Activated CD4-positive, alpha-beta T cell treated with anti-CD3 and anti-CD28 coated beads for 36 hours (primary cell): ENCODE measurements around the gene MYBPC1. TPM values are rescaled to one million over a fixed set of nuclear protein-coding genes. Genes with fewer than 3 reads are reported as not detected.

ENCODE experiments used
- ATAC-seq: fragments of 200-7000 bp; cut with Tn5 transposase; one replicate; pipeline ENCODE4 v1.10.0; 2021; ENCODE audit warnings: mild to moderate bottlenecking, moderate library complexity
- CTCF ChIA-PET: fragments of 350-600 bp; sonication (Branson Sonifier 250); formaldehyde crosslinking; loops from one replicate; lab custom pipeline; 2021; ENCODE audit warnings: antibody characterized with exemption; lab: Charles Lee
- POLR2A ChIA-PET: fragments of 350-600 bp; sonication (Branson Sonifier 250); formaldehyde crosslinking; loops from one replicate; lab custom pipeline; 2021; ENCODE audit warnings: antibody characterized with exemption, inconsistent platforms; lab: Charles Lee
- DNase-seq: peaks from one replicate; pipeline ENCODE4 v3.0.0-alpha.2; 2020
- H3K27ac Mint-ChIP-seq: one replicate; pipeline ENCODE4 v1.8.0; 2021; ENCODE audit warnings: mixed read lengths
- H3K27me3 Mint-ChIP-seq: one replicate; pipeline ENCODE4 v1.8.0; 2021; ENCODE audit warnings: mixed read lengths
- H3K36me3 Mint-ChIP-seq: one replicate; pipeline ENCODE4 v1.8.0; 2021; ENCODE audit warnings: low read depth, mixed read lengths
- H3K4me1 Mint-ChIP-seq: one replicate; pipeline ENCODE4 v1.8.0; 2021; ENCODE audit warnings: mixed read lengths
- H3K4me3 Mint-ChIP-seq: one replicate; pipeline ENCODE4 v1.8.0; 2021; ENCODE audit warnings: mild to moderate bottlenecking, moderate library complexity, mixed read lengths
- H3K9me3 Mint-ChIP-seq: one replicate; pipeline ENCODE4 v1.8.0; 2021; ENCODE audit warnings: low read depth, mixed read lengths
- intact Hi-C, 2 experiments: fragments of 100-400 bp; cut with DNase I in 1 of 2; cut with micrococcal nuclease in 1 of 2; formaldehyde crosslinking; loops; one replicate each; pipeline versions ENCODE4 v1.14.2 to v1.15.1; 2022 to 2024; cut with DNase I, micrococcal nuclease
- total RNA-seq, 2 experiments: library from RNA; stranded (reverse); gene quantifications; one replicate each; pipeline ENCODE4 v1.2.3, GENCODE V29; 2021

The MYBPC1 gene
- total RNA-seq, 2 experiments from 2014 or later, result not detected

GRCh38 chr12:101620762-101621133 is 26.0 kb downstream of the MYBPC1 start:
- H3K36me3 Mint-ChIP-seq, result no peaks in the 10 kb centered on the region
- peaks cover 5% of the 10 kb centered on the region for H3K27me3 Mint-ChIP-seq
- H3K4me3 Mint-ChIP-seq, result no peak overlapping the region
- H3K27ac Mint-ChIP-seq, result no peak overlapping the region
- intact Hi-C loops, result no loop called here
- peaks cover 9% of the 10 kb centered on the region for H3K4me1 Mint-ChIP-seq
- POLR2A ChIA-PET, result no interaction called here
- DNase-seq (no peak), ATAC-seq (no peak)
- H3K9me3 Mint-ChIP-seq, result no peaks in the 10 kb centered on the region
- CTCF ChIA-PET, result no interaction called here

GRCh38 chr12:101628676-101629075 is 33.9 kb downstream of the MYBPC1 start:
- intact Hi-C loops, result no loop called here
- H3K9me3 Mint-ChIP-seq, result no peaks in the 10 kb centered on the region
- no peak overlapping the region for H3K4me3 Mint-ChIP-seq
- ChIA-PET POLR2A (no interaction called here), CTCF (no interaction called here)
- no peak for ATAC-seq
- no peak overlapping the region for H3K27ac Mint-ChIP-seq
- no peaks in the 10 kb centered on the region for H3K4me1 Mint-ChIP-seq
- H3K27me3 Mint-ChIP-seq, result peaks cover 6% of the 10 kb centered on the region
- DNase-seq, result no peak
- no peaks in the 10 kb centered on the region for H3K36me3 Mint-ChIP-seq

- no peaks in the 10 kb centered on the region for H3K9me3 Mint-ChIP-seq
- no peak overlapping the region for H3K27ac Mint-ChIP-seq
- intact Hi-C loops, result no loop called here
- CTCF ChIA-PET, result interaction anchor here (0.6 to 0.8 kb wide), 3 partner anchors 12 to 211 kb away, joined by 3 read pairs; no protein-coding TSS in a partner anchor
- H3K36me3 Mint-ChIP-seq, result no peaks in the 10 kb centered on the region
- DNase-seq, result no peak
- peaks cover 6% of the 10 kb centered on the region for H3K27me3 Mint-ChIP-seq
- H3K4me1 Mint-ChIP-seq, result peaks cover 6% of the 10 kb centered on the region
- no peak overlapping the region for H3K4me3 Mint-ChIP-seq
- POLR2A ChIA-PET, result interaction anchor here (0.7 kb wide), 1 partner anchor 210 kb away, joined by 4 read pairs; no protein-coding TSS in a partner anchor
- ATAC-seq, result peak; percentile 58
These were observed 40.0 kb downstream of the MYBPC1 start for GRCh38 chr12:101634724-101635123.

- intact Hi-C loops, result no loop called here
- ATAC-seq (no peak), DNase-seq (no peak)
- H3K9me3 Mint-ChIP-seq, result no peaks in the 10 kb centered on the region
- peaks cover 10% of the 10 kb centered on the region for H3K4me1 Mint-ChIP-seq
- no peak overlapping the region for H3K4me3 Mint-ChIP-seq
- no peaks in the 10 kb centered on the region for H3K36me3 Mint-ChIP-seq
- ChIA-PET POLR2A (no interaction called here), CTCF (no interaction called here)
- peaks cover 16% of the 10 kb centered on the region for H3K27me3 Mint-ChIP-seq
- H3K27ac Mint-ChIP-seq, result no peak overlapping the region
These were observed 43.2 kb downstream of the MYBPC1 start for GRCh38 chr12:101637936-101638335.

- ChIA-PET CTCF (interaction anchor here (1.5 kb wide), 1 partner anchor 11 kb away, joined by 5 read pairs; no protein-coding TSS in a partner anchor), POLR2A (no interaction called here)
- DNase-seq (peak; percentile 27), ATAC-seq (no peak)
- H3K4me3 Mint-ChIP-seq, result no peak overlapping the region
- peaks cover 4% of the 10 kb centered on the region for H3K4me1 Mint-ChIP-seq
- H3K27ac Mint-ChIP-seq, result no peak overlapping the region
- H3K9me3 Mint-ChIP-seq, result no peaks in the 10 kb centered on the region
- H3K27me3 Mint-ChIP-seq, result peaks cover 13% of the 10 kb centered on the region
- H3K36me3 Mint-ChIP-seq, result no peaks in the 10 kb centered on the region
- intact Hi-C loops, result no loop called here
These were observed 47.6 kb downstream of the MYBPC1 start for GRCh38 chr12:101642115-101643067.

GRCh38 chr12:101647711-101648110 is 52.9 kb downstream of the MYBPC1 start:
- ATAC-seq, result no peak
- Mint-ChIP-seq H3K4me3 (no peak overlapping the region), H3K4me1 (no peaks in the 10 kb centered on the region), H3K27me3 (peaks cover 16% of the 10 kb centered on the region), H3K27ac (no peak overlapping the region), H3K36me3 (no peaks in the 10 kb centered on the region), H3K9me3 (no peaks in the 10 kb centered on the region)
- ChIA-PET CTCF (interaction anchor here (0.9 kb wide), 1 partner anchor 13 kb away, joined by 3 read pairs; no protein-coding TSS in a partner anchor), POLR2A (interaction anchor here (0.7 kb wide), 1 partner anchor 412 kb away, joined by 3 read pairs; no protein-coding TSS in a partner anchor)
- intact Hi-C loops, result no loop called here
- no peak for DNase-seq

GRCh38 chr12:101648195-101648594 is 53.4 kb downstream of the MYBPC1 start:
- no peak for DNase-seq
- peaks cover 14% of the 10 kb centered on the region for H3K27me3 Mint-ChIP-seq
- H3K27ac Mint-ChIP-seq, result no peak overlapping the region
- H3K9me3 Mint-ChIP-seq, result no peaks in the 10 kb centered on the region
- H3K36me3 Mint-ChIP-seq, result no peaks in the 10 kb centered on the region
- intact Hi-C loops, result no loop called here
- ChIA-PET CTCF (no interaction called here), POLR2A (no interaction called here)
- no peak overlapping the region for H3K4me3 Mint-ChIP-seq
- H3K4me1 Mint-ChIP-seq, result no peaks in the 10 kb centered on the region
- no peak for ATAC-seq

- no peak for ATAC-seq
- Mint-ChIP-seq H3K4me3 (no peak overlapping the region), H3K4me1 (no peaks in the 10 kb centered on the region), H3K9me3 (no peaks in the 10 kb centered on the region), H3K27ac (no peak overlapping the region), H3K36me3 (no peaks in the 10 kb centered on the region), H3K27me3 (peaks cover 18% of the 10 kb centered on the region)
- DNase-seq, result no peak
- ChIA-PET POLR2A (no interaction called here), CTCF (interaction anchor here (1.4 kb wide), 1 partner anchor 11 kb away, joined by 5 read pairs; no protein-coding TSS in a partner anchor)
- intact Hi-C loops, result no loop called here
These were observed 55.8 kb downstream of the MYBPC1 start for GRCh38 chr12:101650346-101651117.

- intact Hi-C loops, result no loop called here
These were observed 58.3 kb downstream of the MYBPC1 start for GRCh38 chr12:101653030-101653429.

GRCh38 chr12:101653503-101653902 is 58.7 kb downstream of the MYBPC1 start:
- Mint-ChIP-seq H3K4me1 (no peaks in the 10 kb centered on the region), H3K36me3 (no peaks in the 10 kb centered on the region), H3K27me3 (peaks cover 16% of the 10 kb centered on the region), H3K4me3 (no peak overlapping the region), H3K9me3 (no peaks in the 10 kb centered on the region), H3K27ac (no peak overlapping the region)
- intact Hi-C loops, result no loop called here
- POLR2A ChIA-PET, result no interaction called here
- DNase-seq, result no peak
- no peak for ATAC-seq
- CTCF ChIA-PET, result no interaction called here

More at GRCh38 chr12:101653030-101653429, 58.3 kb downstream of the MYBPC1 start:
- Mint-ChIP-seq H3K27ac (no peak overlapping the region), H3K36me3 (no peaks in the 10 kb centered on the region), H3K9me3 (no peaks in the 10 kb centered on the region), H3K27me3 (peaks cover 16% of the 10 kb centered on the region), H3K4me1 (no peaks in the 10 kb centered on the region), H3K4me3 (no peak overlapping the region)
- ATAC-seq (no peak), DNase-seq (no peak)
- CTCF ChIA-PET, result no interaction called here
- POLR2A ChIA-PET, result no interaction called here

GRCh38 chr12:101654442-101654841 is 59.7 kb downstream of the MYBPC1 start:
- no peak overlapping the region for H3K4me3 Mint-ChIP-seq
- H3K9me3 Mint-ChIP-seq, result no peaks in the 10 kb centered on the region
- ATAC-seq (no peak), DNase-seq (no peak)
- no peaks in the 10 kb centered on the region for H3K36me3 Mint-ChIP-seq
- POLR2A ChIA-PET, result no interaction called here
- H3K27ac Mint-ChIP-seq, result no peak overlapping the region
- CTCF ChIA-PET, result interaction anchor here (1.0 to 1.1 kb wide), 2 partner anchors 10 to 28 kb away, joined by 3 to 4 read pairs; no protein-coding TSS in a partner anchor
- intact Hi-C loops, result no loop called here
- H3K4me1 Mint-ChIP-seq, result no peaks in the 10 kb centered on the region
- H3K27me3 Mint-ChIP-seq, result peaks cover 13% of the 10 kb centered on the region
